T-helper 1 cell treated with Interleukin-12 subunit alpha and Interleukin-12 subunit beta and Interleukin-4 antibody, amounts not matched to agents 30 μg/mL and 1 μg/mL, for 36 hours (primary cell): Measurements from ENCODE around the gene FHOD1.

Source experiments
- H3K27ac Mint-ChIP-seq: one replicate; pipeline ENCODE4 v1.8.0; 2021; ENCODE audit warnings: mild to moderate bottlenecking, mixed read lengths
- H3K27me3 Mint-ChIP-seq: one replicate; pipeline ENCODE4 v1.8.0; 2021; ENCODE audit warnings: low read depth, mixed read lengths
- H3K36me3 Mint-ChIP-seq: one replicate; pipeline ENCODE4 v1.8.0; 2021; ENCODE audit warnings: low read depth, mixed read lengths
- H3K4me1 Mint-ChIP-seq: one replicate; pipeline ENCODE4 v1.8.0; 2021; ENCODE audit warnings: low read depth, mixed read lengths
- H3K4me3 Mint-ChIP-seq: one replicate; pipeline ENCODE4 v1.8.0; 2021; ENCODE audit warnings: mild to moderate bottlenecking, moderate library complexity, mixed read lengths
- H3K9me3 Mint-ChIP-seq: one replicate; pipeline ENCODE4 v1.8.0; 2021; ENCODE audit warnings: mixed read lengths

FHOD1 gene

GRCh38 chr16:67280090-67281015, 33.1 kb upstream of the FHOD1 start:
- H3K4me3 Mint-ChIP-seq, result peak overlapping the region; percentile 44

GRCh38 chr16:67279296-67280089, 32.2 kb upstream of the FHOD1 start, which contains the start of gene PLEKHG4:
PLEKHG4 (plus strand) TSS chr16:67279532; CDS start chr16:67280045, 513 bp downstream.
- Mint-ChIP-seq H3K4me3 (peak within 1 kb of the TSS; percentile 84), H3K9me3 (no peaks in the 10 kb centered on the region), H3K27me3 (no peaks in the 10 kb centered on the region), H3K27ac (peak within 1 kb of the TSS; percentile 67), H3K4me1 (peaks cover 8% of the 10 kb centered on the region), H3K36me3 (peaks cover 12% of the 10 kb centered on the region)

More at GRCh38 chr16:67280090-67281015, 33.1 kb upstream of the FHOD1 start:
- no peaks in the 10 kb centered on the region for H3K27me3 Mint-ChIP-seq
- H3K36me3 Mint-ChIP-seq, result peaks cover 10% of the 10 kb centered on the region
- no peak overlapping the region for H3K27ac Mint-ChIP-seq
- H3K9me3 Mint-ChIP-seq, result no peaks in the 10 kb centered on the region
- H3K4me1 Mint-ChIP-seq, result peaks cover 6% of the 10 kb centered on the region

GRCh38 chr16:67278773-67279295, 31.6 kb upstream of the FHOD1 start:
- H3K27ac Mint-ChIP-seq, result peak overlapping the region; percentile 67
- peaks cover 8% of the 10 kb centered on the region for H3K4me1 Mint-ChIP-seq
- no peaks in the 10 kb centered on the region for H3K9me3 Mint-ChIP-seq
- H3K36me3 Mint-ChIP-seq, result peaks cover 14% of the 10 kb centered on the region
- H3K27me3 Mint-ChIP-seq, result no peaks in the 10 kb centered on the region
- peak overlapping the region; percentile 84 for H3K4me3 Mint-ChIP-seq

DNA sequence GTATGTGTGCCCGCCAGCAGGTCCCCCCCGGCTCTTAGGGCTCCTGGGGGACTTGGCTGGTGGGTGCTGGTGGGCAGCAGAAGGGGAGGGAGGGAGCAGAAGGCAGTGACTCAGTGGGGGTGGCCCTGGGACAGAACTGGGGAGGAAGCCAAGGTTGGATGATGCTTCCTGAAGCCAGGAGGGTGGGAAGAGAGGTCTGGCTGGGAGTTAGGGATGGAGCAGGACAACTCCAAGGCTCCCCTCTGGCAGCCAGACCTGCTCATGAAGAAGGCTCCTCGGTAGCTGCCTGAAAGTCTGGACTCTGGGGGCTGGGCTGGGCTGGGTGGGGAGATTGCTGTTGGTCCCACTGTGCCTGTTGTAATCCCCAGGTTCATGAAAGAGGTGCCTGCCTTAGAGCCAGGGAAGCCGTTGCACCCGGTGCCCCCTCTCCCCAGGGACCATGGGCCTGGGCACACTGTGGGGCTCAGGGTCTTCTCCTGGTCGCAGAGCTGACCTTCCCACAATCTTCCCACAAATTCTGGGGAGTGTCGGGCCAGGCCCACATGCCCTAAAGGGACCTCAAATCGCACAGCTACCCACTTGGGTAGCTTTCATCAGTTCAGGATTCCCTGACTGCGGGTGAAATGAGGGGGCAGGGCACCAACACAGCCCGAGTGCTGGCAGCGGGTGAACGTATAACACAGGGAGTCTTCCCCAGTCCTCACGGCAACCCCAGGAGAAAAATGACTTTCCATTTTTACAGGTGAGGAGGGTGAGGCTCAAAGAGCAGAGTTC, 30.9 kb upstream of the FHOD1 start:
- Mint-ChIP-seq H3K4me1 (peaks cover 8% of the 10 kb centered on the region), H3K4me3 (peak overlapping the region; percentile 84), H3K9me3 (no peaks in the 10 kb centered on the region), H3K27me3 (no peaks in the 10 kb centered on the region), H3K27ac (peak overlapping the region; percentile 67), H3K36me3 (peaks cover 14% of the 10 kb centered on the region)

GRCh38 chr16:67277294-67277998, 30.2 kb upstream of the FHOD1 start:
- H3K27ac Mint-ChIP-seq, result peak overlapping the region; percentile 45
- peak overlapping the region; percentile 54 for H3K4me3 Mint-ChIP-seq
- no peaks in the 10 kb centered on the region for H3K27me3 Mint-ChIP-seq
- H3K4me1 Mint-ChIP-seq, result peaks cover 8% of the 10 kb centered on the region
- H3K36me3 Mint-ChIP-seq, result peaks cover 14% of the 10 kb centered on the region
- H3K9me3 Mint-ChIP-seq, result no peaks in the 10 kb centered on the region

DNA sequence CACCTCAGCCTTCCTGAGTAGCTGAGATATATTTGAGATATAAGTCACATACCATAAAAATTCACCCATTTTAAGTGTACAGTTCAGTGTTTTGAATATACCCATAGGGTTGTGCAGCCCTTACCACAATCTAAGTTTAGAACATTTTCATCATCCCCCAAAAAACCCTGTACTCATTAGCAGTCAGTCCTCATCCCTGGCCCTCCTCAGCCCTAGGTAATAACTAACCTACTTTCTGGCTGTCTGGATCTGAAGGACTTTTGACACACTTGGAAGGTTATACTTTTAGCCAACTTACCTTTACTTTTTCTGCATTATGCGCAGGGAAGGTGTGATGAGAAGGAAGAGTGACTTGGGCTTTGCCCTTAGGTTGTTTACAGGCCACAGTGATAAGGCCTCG, 28.0 kb upstream of the FHOD1 start:
- Mint-ChIP-seq H3K9me3 (no peaks in the 10 kb centered on the region), H3K36me3 (peaks cover 14% of the 10 kb centered on the region), H3K27ac (no peak overlapping the region), H3K27me3 (no peaks in the 10 kb centered on the region), H3K4me3 (no peak overlapping the region), H3K4me1 (peaks cover 8% of the 10 kb centered on the region)

GRCh38 chr16:67271446-67271845, 24.2 kb upstream of the FHOD1 start:
- Mint-ChIP-seq H3K27me3 (no peaks in the 10 kb centered on the region), H3K4me1 (peaks cover 2% of the 10 kb centered on the region), H3K4me3 (no peak overlapping the region), H3K9me3 (no peaks in the 10 kb centered on the region), H3K36me3 (peaks cover 7% of the 10 kb centered on the region), H3K27ac (no peak overlapping the region)

- Mint-ChIP-seq H3K36me3 (peaks cover 5% of the 10 kb centered on the region), H3K4me3 (no peak overlapping the region), H3K27me3 (no peaks in the 10 kb centered on the region), H3K9me3 (no peaks in the 10 kb centered on the region), H3K4me1 (peaks cover 2% of the 10 kb centered on the region), H3K27ac (no peak overlapping the region)
These were observed 23.7 kb upstream of the FHOD1 start for GRCh38 chr16:67270931-67271338.

- H3K4me1 Mint-ChIP-seq, result no peaks in the 10 kb centered on the region
- H3K27ac Mint-ChIP-seq, result no peak overlapping the region
- H3K9me3 Mint-ChIP-seq, result no peaks in the 10 kb centered on the region
- H3K4me3 Mint-ChIP-seq, result no peak overlapping the region
- H3K27me3 Mint-ChIP-seq, result no peaks in the 10 kb centered on the region
- peaks cover 2% of the 10 kb centered on the region for H3K36me3 Mint-ChIP-seq
These were observed 22.5 kb upstream of the FHOD1 start for GRCh38 chr16:67269766-67270165.

- Mint-ChIP-seq H3K4me1 (no peaks in the 10 kb centered on the region), H3K36me3 (no peaks in the 10 kb centered on the region), H3K4me3 (no peak overlapping the region), H3K27me3 (no peaks in the 10 kb centered on the region), H3K9me3 (no peaks in the 10 kb centered on the region), H3K27ac (no peak overlapping the region)
These were observed 20.9 kb upstream of the FHOD1 start for GRCh38 chr16:67268136-67268579.

- Mint-ChIP-seq H3K4me3 (no peak overlapping the region), H3K27me3 (peaks cover 6% of the 10 kb centered on the region), H3K9me3 (no peaks in the 10 kb centered on the region), H3K27ac (no peak overlapping the region), H3K36me3 (no peaks in the 10 kb centered on the region), H3K4me1 (peaks cover 3% of the 10 kb centered on the region)
These were observed 18.6 kb upstream of the FHOD1 start for GRCh38 chr16:67265834-67266233.

- H3K36me3 Mint-ChIP-seq, result no peaks in the 10 kb centered on the region
- no peak overlapping the region for H3K27ac Mint-ChIP-seq
- H3K27me3 Mint-ChIP-seq, result peaks cover 6% of the 10 kb centered on the region
- H3K4me3 Mint-ChIP-seq, result no peak overlapping the region
- H3K4me1 Mint-ChIP-seq, result peaks cover 7% of the 10 kb centered on the region
- no peaks in the 10 kb centered on the region for H3K9me3 Mint-ChIP-seq
These were observed 17.6 kb upstream of the FHOD1 start for GRCh38 chr16:67264866-67265265.

GRCh38 chr16:67264277-67264676, 17.0 kb upstream of the FHOD1 start:
- Mint-ChIP-seq H3K27ac (no peak overlapping the region), H3K4me3 (no peak overlapping the region), H3K4me1 (peaks cover 7% of the 10 kb centered on the region), H3K9me3 (no peaks in the 10 kb centered on the region), H3K27me3 (peaks cover 6% of the 10 kb centered on the region), H3K36me3 (no peaks in the 10 kb centered on the region)
